Neutrophil (primary cell): ENCODE results near the gene BEND7.

Experiments
- H3K27ac ChIP-seq: fragments of 200-600 bp; sonication (generic); 2 replicates; pipeline ENCODE4 v1.5.1; 2016; ENCODE audit warnings: mild to moderate bottlenecking, moderate library complexity
- H3K27me3 ChIP-seq: fragments of 200-600 bp; sonication (generic); 2 replicates; pipeline ENCODE4 v1.6.0; 2016; ENCODE audit warnings: mild to moderate bottlenecking
- H3K36me3 ChIP-seq: fragments of 200-600 bp; sonication (generic); 2 replicates; pipeline ENCODE4 v1.5.1; 2017
- H3K4me1 ChIP-seq, 2 experiments: fragments of 200-600 bp in 1 of 2; sonication (generic) in 1 of 2; 1 replicate in 1 of 2; 2 replicates in 1 of 2; pipeline versions ENCODE4 v1.5.1 to v1.6.1; 2013 to 2016; ENCODE audit warnings: low read depth in 1 of 2, low read length in 1 of 2, mild to moderate bottlenecking in 1 of 2, moderate library complexity in 1 of 2; ENCODE audit not compliant: control insufficient read depth in 1 of 2, insufficient read depth in 1 of 2
- H3K4me3 ChIP-seq, 2 experiments: fragments of 200-600 bp in 1 of 2; sonication (generic) in 1 of 2; 1 replicate in 1 of 2; 2 replicates in 1 of 2; pipeline ENCODE4 v1.5.1; 2013 to 2016; ENCODE audit warnings: low read depth in 1 of 2, low read length in 1 of 2, mild to moderate bottlenecking in 1 of 2, moderate library complexity in 1 of 2
- H3K9me3 ChIP-seq: fragments of 200-600 bp; sonication (generic); 2 replicates; pipeline ENCODE4 v1.5.1; 2016
- CTCF ChIP-seq: fragments of 200-600 bp; sonication (generic); IDR thresholded peaks from 2 replicates; pipeline ENCODE4 v1.5.1; 2016; ENCODE audit warnings: antibody characterized with exemption

Gene BEND7

DNA sequence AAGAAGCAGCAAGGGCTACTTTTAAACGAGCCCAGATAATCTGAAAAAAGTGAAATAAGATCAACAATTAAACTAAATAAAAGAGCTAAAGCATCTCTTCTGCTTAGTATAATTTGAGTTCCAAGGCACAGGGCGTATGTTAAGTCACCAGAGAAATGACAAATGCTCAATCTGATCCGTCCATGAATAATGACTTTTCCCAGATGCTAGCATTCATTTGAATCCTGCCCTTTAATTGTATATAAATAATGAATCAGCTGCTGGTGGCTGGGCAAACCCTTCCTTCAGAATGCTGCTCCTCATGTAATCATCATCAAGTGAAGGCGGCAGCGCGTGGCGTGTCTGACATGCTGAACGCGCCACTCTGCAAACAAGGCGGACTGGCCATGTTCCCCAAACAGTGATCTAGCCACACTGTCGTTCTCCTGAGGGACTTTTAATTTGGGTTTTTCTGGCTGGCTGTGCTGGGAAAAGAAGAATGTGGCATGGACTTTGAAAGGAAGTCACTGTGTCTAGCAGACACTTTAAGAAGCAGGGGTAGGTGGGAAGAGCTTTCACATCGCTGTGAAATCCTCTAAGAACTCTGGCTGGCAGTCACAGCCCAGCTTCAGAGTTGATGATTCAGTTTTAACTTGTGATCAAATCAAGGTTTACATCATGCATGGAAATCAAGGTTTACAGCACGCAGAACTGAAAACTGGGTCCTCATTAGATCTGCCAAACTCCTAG is 70.7 kb downstream of the BEND7 start:
- Histone ChIP-seq H3K9me3 (no peaks in the 10 kb centered on the region), H3K27ac (no peak overlapping the region), H3K4me3 (no peak overlapping the region), H3K4me1 (peaks cover 0 to 5% of the 10 kb centered on the region in 2 experiments), H3K36me3 (no peaks in the 10 kb centered on the region), H3K27me3 (no peaks in the 10 kb centered on the region)
- TF ChIP-seq CTCF, result no peak

- Histone ChIP-seq H3K27me3 (no peaks in the 10 kb centered on the region), H3K4me1 (peaks cover 0 to 5% of the 10 kb centered on the region in 2 experiments), H3K9me3 (no peaks in the 10 kb centered on the region), H3K4me3 (no peak overlapping the region), H3K36me3 (no peaks in the 10 kb centered on the region), H3K27ac (no peak overlapping the region)
- no peak for TF ChIP-seq CTCF
Observed at GRCh38 chr10:13453896-13454295, 74.9 kb downstream of the BEND7 start.

DNA sequence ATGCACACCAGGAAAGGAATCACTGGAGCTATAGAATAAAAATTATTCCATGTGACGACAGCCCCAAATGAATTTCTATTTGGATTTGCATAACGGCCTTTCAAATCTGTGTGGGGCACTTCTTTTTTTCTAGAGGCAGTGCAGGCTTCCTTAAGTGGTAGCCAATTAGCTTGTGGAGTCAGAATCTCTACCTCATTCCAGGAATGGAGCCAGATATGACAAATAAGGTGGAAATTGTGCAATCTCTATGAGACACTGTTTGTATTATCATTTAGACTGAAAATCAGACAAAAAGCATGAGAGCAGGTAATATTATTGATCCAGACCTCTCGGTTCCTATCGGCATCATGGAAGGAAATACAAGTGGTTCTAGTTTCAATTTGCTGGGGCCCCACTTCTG is 78.7 kb downstream of the BEND7 start:
- no peaks in the 10 kb centered on the region for H3K27me3 ChIP-seq
- H3K4me1 ChIP-seq, result peaks cover 0 to 5% of the 10 kb centered on the region in 2 experiments
- H3K9me3 ChIP-seq, result no peaks in the 10 kb centered on the region
- H3K4me3 ChIP-seq, result no peak overlapping the region
- no peak overlapping the region for H3K27ac ChIP-seq
- TF ChIP-seq CTCF, result no peak
- H3K36me3 ChIP-seq, result no peaks in the 10 kb centered on the region

GRCh38 chr10:13449296-13449695 is 79.5 kb downstream of the BEND7 start:
- H3K27me3 ChIP-seq, result no peaks in the 10 kb centered on the region
- peaks cover 0 to 5% of the 10 kb centered on the region in 2 experiments for H3K4me1 ChIP-seq
- H3K36me3 ChIP-seq, result no peaks in the 10 kb centered on the region
- no peaks in the 10 kb centered on the region for H3K9me3 ChIP-seq
- no peak overlapping the region for H3K4me3 ChIP-seq
- TF ChIP-seq CTCF, result no peak
- no peak overlapping the region for H3K27ac ChIP-seq

DNA sequence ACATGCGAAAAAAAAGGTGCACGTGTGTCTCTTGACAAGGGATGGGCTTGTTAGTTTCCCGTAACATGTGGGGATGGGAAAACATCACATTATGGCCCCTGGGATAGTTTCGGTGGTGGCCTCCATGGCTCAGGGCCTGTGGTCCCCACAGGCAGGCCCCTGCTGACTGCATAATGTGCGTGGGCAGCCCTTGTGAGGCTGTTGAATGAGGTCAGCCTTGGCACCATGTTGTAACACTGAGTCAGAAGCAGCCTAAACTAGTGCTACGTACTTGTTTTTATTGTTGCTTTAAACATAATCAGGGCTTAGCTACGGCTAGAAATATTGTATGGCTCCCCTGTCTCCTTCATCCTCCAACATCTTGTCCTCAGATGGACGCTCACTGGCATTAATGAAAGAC is 80.6 kb downstream of the BEND7 start:
- no peak overlapping the region for H3K4me3 ChIP-seq

More for the DNA sequence above, 80.6 kb downstream of the BEND7 start:
- Histone ChIP-seq H3K27ac (no peak overlapping the region), H3K27me3 (no peaks in the 10 kb centered on the region), H3K9me3 (no peaks in the 10 kb centered on the region), H3K4me1 (no peaks in the 10 kb centered on the region), H3K36me3 (no peaks in the 10 kb centered on the region)
- no peak for TF ChIP-seq CTCF
